HG03066 (cell line): ENCODE results near the gene BATF3.
"Not testable (repeated sequence)": the region's sequence is repeated elsewhere in the genome, so short reads cannot be mapped to it uniquely, and the experiment has no call there.

Experiments used
- ATAC-seq: cut with Tn5 transposase; IDR thresholded peaks from one replicate; pipeline ENCODE4 v1.9.1; 2021; ENCODE audit warnings: low read depth; ENCODE audit not compliant: unreplicated experiment

Gene BATF3

DNA sequence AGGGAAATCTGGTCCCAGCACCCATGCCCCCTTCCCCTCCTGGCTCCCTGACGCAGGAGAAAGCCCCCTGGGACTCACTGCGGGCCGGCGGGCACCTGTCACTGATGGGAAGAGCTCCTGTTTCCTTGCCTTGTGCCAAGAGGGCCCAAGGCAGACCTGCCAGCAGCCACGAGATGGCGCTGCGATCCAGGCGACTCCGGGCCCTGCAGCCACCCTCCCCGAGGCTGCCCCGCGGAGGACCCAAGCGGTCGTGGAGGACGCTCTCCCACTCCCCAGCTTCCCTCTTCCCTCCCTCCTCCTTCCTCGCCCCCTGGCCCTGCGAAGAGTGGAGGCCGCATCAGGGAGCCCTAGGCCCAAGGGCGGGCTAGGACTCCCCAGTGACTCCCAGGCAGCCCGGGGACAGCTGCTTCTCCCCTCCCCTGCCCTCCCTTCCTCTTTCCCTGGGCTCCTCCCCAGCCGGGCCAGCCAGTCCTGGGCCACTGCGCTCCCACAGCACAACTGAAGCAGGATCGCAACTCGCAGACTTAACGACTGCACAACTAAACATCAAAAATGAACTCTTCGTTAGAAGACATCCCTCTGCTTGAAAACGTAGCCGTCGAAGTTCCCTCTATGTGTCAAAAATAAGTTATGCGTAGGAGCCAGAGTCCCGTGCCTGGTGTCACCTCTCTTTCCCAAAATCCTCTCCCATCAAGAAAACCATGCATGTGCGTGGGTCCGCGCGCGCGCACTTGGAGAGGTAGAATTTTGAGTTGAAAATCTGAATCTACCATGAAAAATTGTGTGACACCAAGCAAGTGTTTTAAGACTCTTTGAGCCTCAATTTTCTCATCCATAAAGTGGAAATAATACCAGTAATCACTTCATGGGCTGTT, 34.2 kb downstream of the BATF3 start:
- ATAC-seq: peak; percentile 88

DNA sequence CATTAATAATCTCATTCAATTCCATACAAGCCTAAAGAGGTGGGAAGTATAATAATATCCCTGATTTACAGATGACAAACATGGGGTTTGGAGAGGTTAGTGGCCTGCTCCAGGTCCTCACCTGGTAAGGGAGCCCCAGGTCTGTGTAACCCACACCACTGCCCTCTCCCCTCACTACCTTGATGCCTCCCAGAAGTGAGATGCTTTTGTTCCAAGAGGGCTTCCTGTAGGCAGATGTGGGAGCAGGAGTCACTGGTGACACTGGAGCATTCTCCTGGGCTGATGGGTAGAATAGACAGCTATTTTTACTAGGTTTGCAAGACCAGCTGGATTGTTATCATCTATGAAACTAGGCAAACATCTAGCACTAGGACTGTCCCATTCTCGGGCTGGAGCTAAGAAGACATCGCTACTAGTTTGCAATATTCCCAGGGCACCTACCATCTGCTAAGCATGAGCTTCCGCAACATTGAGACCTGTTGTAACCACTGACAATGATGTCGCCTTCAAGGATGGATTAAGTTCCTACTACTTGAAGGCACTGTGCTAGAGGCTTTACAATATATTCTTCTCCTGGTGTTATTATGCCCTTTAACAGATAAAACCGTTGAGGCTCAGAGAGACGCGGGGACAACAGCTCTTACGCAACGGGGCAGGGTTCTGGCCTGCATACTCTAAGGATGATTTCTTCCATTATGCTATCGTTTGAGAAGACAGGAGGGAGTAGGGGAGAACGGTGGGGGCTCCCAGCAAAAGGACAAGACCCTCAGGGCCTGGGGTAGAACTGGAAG, 35.0 kb downstream of the BATF3 start:
- ATAC-seq: no peak

DNA sequence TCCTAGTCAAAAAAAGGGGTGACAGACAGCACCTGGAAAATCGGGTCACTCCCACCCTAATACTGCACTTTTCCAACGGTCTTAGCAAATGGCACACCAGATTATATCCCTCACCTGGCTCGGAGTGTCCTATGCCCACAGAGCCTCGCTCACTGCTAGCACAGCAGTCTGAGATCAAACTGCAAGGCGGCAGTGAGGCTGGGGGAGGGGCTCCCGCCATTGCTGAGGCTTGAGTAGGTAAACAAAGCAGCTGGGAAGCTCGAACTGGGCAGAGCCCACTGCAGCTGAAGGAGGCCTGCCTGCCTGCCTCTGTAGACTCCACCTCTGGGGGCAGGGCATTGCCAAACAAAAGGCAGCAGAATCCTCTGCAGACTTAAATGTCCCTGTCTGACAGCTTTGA, 41.4 kb downstream of the BATF3 start:
- ATAC-seq: not testable (repeated sequence)

- no peak for ATAC-seq
Observed at GRCh38 chr1:212656730-212657129, 42.9 kb downstream of the BATF3 start.

DNA sequence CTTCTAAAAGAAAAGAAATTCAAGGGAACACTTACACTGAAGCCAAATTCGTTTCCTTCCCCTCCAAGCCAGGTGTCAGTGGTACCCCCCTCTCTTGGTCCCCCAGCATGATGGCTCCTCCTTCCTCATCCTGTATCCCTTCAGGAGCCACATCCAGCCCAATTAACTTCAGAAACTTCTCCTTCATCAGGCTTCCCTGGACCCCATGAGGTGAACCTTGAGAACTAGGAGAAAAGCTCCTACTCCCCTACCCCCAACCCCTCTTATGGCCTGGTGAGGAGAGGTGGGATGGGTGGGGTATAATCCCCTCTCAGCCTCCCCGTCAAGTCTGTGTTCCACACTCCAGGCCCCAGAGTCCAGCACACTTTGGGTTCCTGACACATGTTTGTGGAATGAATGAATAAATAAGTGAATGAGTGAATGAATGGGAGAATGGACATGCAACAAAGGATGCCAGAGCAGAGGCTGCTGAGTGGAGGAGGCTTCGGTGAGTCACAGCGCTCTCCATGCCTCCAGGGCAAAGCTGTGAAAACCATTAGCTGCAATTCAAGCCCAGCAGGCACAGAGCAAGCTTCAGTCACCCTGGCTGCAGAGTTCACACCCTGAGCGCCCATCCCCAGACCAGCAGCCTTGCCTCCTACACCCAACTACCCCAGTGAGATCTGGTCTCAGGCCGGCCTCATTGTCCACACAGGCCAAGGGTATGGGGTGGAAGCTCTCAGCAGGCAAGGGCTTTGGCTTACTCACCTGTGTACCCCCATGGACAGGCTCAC, 43.8 kb downstream of the BATF3 start:
- ATAC-seq: no peak

DNA sequence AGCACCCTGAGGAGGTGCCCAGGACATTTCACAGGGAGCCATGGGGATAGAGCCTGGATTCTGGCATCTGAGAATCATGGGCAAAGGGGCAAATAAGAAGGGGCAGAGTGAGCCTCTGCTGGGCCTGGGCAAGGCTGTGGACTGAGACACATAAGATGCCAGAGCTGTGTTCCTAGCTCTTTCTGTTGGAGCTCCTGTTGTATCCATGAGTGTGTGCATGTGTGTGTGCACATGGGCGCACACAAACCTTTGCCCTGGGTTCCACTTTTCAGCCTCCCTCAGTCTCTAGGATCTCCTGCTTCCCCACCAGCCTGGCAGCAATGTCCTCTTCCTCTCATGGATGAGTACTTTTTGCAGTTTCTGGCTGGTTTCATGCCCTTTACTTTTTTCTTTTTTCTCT, 47.0 kb downstream of the BATF3 start:
- ATAC-seq: no peak

DNA sequence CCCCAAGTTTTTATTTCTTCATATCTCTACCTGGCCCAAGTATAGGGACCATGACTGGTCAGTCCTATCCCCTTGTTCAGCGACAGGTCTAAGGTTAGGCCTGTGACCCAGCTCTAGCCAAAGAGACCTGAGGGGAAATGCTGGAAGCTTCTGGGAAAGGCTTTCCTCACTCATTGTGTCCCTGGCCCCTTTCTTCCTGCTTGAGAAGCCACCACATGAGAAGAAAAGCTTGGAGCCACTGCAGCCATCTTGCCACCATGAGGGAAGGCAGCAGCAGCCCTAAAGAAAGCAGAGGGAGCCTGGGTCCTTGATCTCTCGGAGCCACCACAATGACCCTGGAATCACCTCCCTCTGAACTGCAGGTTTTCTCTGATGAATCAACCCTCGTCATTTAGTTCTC, 47.7 kb downstream of the BATF3 start:
- no peak for ATAC-seq

- no peak for ATAC-seq
Observed at GRCh38 chr1:212651521-212651920, 48.1 kb downstream of the BATF3 start.

GRCh38 chr1:212650228-212650627, 49.4 kb downstream of the BATF3 start:
- ATAC-seq: no peak

GRCh38 chr1:212649020-212649419, 50.6 kb downstream of the BATF3 start:
- ATAC-seq: no peak

- ATAC-seq: no peak
Observed at GRCh38 chr1:212648431-212648830, 51.2 kb downstream of the BATF3 start.

- no peak for ATAC-seq
Observed at GRCh38 chr1:212647004-212647403, 52.6 kb downstream of the BATF3 start.

DNA sequence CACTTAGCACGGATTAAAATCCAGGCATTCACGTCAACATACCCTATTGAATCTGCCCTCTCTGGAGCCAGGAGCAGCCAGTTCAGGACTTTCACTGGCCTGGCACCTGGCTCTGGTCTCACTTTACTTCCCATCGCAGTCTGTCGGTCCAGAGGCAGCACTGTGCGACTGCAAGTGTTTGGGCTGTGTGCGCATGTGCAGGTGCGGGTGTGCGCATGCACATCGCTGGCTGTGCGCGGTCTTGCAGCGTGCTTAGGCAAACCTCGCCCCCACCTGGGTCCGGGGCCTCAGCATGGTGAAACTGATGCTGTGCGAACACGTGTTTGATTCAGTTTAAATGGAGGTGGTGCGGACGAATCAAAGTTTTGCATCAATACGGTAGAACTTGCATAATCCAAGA, 53.1 kb downstream of the BATF3 start:
- no peak for ATAC-seq

DNA sequence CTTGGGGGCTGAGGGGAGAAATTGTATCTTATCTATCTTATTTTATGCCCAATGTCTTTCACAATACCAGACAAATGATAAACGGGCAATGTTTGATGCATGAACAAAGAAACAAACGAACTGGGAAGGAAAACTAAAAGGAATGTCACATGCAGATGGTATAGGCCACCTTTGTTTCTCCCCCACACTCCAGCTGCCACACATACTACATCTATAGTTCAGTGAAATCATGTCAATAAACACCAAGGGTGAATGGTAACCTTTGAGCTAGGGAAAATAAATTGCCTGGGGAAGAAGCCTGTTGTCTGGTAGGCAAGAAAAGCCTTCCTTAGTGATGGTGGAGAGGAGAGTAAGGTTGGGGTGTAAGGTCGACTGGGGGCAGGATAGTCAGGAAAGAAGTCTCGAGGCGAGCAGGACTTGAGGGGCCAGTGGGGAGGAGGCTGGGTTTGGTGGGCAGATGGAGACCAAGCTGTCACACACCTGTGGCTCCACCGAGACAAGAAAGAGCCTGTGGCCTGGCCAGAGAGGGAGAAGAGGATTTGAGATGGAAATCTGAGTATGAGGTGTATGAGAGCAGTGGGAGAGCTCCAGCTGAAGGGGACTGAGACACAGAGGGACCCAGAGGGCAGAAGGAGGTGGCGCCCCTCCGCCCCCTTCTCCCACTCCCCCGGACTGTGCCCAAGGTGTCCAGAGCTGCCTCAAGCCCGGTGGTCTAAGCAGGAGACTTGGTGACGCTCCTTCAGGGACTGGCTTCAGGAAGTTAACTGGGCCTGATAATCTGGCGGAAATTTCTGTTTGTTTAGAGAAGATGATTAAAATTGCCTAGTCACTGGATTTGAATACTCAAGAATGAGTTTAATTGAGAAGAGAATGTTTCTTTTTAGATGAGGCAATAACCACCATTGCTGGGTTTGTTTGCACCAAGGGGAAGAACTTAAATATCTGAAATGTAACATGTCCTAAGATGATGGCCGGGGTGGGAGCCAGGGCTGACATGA, 53.8 kb downstream of the BATF3 start:
- no peak for ATAC-seq

GRCh38 chr1:212644866-212645545, 54.6 kb downstream of the BATF3 start:
- ATAC-seq: no peak

GRCh38 chr1:212643877-212644276, 55.8 kb downstream of the BATF3 start:
- no peak for ATAC-seq

- no peak for ATAC-seq
Observed at GRCh38 chr1:212641956-212642355, 57.7 kb downstream of the BATF3 start.

DNA sequence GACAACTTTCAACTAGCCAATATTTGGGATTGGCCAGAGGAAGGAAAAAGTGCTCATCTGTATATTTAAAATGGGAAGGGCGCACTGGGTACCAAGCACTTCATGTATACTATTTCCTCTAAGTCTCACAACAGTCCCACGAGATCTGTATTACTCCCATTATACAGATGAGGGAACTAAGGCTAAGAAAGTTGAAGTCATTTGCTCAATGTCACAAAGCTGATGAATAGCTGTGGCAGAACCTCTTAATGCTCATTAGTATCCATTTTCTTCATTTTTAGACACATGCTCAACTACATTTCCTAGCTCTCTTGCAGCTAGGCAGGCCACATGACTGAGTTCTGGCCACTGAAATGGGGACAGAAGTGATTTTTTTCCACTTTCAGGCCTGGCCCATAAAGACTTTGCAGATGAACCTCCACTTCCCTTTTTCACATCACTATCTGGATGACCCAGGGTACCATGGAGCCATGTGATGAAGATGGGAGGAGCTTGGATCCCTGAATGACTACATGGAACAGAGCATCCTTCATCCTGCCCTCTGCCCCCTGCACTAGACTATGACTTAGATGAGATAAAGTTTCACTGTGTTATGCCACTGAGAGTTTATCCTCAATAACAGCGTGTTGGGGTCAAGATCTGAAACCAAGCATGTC, 59.3 kb downstream of the BATF3 start:
- no peak for ATAC-seq

- not testable (repeated sequence) for ATAC-seq
Observed at GRCh38 chr1:212639524-212639923, 60.1 kb downstream of the BATF3 start.
